ENCODE data around the gene IGFL2.
"Not testable (repeated sequence)": the region's sequence is repeated elsewhere in the genome, so short reads cannot be mapped to it uniquely, and the experiment has no call there.

Gene IGFL2

DNA sequence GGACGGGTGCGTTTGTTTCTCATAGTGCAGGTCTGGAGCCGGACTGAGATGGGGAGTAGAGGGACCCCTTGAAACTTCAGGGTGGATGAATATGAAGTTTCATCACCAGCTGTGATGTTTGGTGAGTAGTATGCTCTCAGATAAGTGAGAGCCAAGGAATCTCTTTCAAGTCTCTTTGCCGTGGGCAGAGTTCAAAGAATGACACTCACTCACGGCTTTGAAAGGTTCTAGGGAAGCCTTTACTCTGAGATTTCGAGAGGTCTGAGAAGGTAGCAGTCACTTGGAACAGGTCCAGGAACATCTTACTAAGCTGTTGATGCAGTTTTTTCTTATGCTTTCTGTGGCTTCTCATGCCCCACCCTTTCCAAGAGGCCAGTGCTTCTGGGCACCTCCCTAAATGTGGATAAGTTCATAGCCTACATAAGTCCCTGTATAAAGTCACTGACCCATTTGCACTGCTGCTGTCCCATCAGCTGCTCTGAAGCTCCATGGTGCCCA is at the start of gene IGFL2:
Gene IGFL2 (plus strand): TSS at position 448 of the 498 bp plus-strand sequence. CDS start 41 bp downstream, at position 489.
- no peak for DNase-seq

DNA sequence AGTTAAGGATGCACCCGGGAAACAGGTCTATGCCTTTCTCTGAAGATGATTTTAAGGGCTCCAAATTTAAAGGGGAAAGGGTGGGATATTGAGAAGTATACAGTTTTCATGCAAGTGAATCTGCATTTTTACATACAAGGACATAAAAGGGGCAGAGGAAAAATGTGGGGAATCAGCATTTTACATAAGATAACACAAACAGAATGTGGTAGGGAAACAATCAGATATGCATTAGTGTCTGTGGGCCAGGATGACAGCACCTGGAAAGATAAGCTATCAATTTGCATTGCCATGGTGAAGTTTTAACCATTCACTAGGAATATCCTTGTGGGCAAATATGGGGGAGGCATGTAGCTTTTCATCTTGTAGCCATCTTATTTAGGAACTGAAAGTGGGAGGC is 47.7 kb upstream of the IGFL2 start:
- DNase-seq: no peak

DNA sequence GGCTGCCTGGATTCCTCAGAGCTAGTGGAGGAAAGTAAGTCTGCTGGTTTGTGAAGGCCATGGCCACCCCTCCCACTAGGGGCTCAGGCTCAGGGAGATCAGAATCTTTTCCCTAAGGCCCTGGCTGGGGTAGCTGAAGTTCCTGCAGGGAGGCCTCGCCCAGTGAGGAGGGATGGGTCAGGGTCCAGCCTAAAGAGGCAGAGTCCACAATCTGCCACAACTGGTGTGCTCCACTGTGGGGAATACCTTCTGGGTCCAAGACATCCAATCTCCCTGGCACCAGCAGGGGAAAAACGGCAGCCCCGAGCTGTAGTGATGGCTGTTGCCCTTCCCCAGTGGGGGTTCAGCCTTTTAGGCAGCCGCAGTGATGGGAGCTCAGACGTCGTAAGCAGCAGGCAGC is 46.7 kb upstream of the IGFL2 start:
- DNase-seq: no peak

DNA sequence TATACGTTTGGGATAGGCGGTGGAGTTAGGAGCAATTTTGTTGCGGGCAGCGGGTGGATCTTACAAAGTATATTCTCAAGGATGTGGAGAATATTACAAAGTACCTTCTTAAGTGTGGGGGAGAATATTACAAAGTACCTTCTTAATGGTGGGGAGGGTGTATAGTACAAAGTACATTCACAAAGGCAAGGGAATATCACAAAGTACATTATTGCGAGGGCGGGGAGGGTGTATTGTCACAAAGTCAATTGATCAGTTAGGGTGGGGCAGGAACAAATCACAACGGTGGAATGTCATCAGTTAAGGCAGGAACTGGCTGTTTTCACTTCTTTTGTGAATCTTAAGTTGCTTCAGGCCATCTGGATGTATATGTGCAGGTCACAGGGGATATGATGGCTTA is 45.7 kb upstream of the IGFL2 start:
- DNase-seq: not testable (repeated sequence)

DNA sequence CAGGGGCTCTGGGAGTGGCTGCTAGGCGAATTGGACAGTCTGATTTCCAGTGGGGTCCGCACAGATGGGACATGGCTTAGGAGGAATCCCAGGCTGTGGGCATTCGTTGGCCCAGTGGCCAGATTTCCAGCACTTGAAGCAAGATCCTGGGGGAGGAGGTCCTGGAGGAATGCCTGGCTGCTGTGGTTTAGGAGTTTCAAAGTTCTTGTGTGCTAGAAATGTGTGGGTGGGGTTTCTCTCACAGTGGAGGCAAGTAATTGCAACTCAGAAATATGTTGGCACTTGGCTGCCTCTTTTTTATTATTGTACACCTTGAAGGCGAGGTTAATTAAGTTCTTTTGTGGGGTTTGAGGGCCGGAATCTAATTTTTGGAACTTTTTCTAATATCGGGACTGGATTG is 40.7 kb upstream of the IGFL2 start:
- no peak for DNase-seq

DNA sequence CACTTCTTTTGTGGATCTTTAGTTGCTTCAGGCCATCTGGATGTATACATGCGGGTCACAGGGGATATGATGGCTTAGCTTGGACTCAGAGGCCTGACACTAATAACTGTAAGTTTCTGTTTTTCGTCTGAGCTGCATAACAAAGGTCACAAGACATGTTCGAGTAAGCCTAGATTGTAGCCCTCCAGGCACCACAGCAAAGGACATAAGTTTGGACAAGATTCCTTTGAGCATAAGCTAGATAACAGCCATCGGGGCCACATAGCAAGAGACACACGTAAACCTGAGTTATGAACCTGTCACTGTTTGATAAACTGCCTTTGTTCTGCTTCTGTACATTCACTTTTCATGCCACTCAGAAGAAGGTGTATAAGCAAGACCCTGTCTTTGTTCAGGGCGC is 38.2 kb upstream of the IGFL2 start:
- DNase-seq: no peak

DNA sequence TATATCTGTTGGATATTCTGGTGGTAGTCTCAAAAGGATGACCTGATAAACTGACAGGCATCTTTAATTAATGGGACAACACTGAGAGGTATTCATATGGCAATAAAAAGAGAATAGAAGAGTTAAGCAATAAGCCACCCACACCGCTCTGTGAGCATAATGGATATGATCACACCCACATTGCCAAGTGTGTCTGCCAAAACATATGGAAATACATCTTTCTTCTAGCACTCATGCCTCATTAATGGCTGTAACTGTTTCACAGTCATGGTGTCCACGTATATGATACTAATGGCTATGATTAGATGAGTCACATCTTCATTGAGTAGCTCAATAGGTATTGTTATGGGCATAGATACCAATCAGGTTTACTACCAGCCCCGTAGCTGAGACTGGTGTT is 36.7 kb upstream of the IGFL2 start:
- DNase-seq: no peak

DNA sequence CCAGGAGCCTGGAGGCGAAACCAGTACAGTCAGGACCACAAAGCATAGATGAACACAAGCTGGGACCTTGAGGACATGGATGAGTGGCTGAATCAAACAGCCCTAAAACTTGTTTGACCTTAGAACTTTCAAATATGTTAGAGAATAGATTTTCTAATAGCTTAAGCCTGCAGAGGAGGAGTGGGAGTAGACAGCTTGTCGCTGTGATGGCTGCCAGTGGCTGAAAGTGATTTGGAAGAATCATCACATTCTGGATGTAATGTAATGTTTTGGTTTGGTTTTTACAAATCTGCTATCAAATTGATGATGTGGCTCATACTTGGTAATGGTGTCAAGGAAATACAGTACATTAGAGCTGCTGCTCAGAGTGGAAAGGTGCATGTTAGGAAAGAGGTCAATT is 35.5 kb upstream of the IGFL2 start:
- DNase-seq: no peak

DNA sequence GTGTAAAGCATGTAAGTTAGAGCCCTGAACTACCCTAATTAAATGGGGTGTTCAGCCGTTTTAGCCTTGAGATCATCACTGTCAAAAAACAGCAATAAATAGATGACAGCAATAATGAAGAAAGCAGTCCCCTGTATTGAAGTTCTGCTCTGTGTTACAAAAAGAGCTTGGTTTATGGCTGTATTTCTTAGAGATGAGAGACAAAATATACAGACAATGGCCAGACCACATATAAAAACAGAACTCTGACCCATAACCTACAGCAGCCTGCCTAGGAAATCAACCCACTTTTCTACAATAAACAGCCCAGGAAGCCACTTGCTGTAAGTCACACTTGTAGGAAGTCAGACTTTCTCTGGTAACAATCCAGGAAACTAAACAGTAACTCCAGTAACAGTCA is 34.3 kb upstream of the IGFL2 start:
- no peak for DNase-seq

DNA sequence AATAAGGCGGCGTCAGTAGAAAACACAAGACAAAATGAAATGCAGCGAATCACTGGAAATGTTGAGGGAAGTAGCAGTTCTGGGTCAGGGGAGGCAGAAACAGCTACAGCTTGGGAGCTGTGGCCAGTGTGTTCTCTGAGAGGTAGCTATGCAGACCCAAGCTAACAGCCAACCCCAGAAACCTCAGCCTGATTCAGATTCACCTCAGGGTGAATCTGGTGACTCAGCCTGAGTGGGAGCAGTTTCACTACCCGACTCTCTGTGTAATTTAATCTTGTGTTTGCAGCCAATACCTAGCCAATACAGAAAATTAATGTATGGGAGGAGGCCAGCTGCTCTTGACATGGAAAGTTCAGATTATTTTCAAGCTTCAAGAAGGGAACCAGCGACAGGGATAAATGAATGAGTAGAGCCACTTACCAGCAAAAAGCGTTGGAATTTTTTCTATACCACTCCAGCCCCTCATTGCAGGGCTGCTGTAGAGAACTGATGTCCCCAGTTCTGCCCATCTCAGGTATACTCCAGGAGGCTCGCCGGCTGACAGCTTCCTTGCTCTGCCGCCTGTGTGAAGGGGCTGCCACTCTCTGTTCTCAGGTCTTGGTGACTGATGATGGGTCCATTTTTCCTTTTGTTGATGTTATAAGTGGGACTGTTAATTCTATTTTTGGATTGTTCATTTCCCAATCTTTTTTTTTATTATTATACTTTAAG is 32.5 kb upstream of the IGFL2 start:
- DNase-seq: no peak

DNA sequence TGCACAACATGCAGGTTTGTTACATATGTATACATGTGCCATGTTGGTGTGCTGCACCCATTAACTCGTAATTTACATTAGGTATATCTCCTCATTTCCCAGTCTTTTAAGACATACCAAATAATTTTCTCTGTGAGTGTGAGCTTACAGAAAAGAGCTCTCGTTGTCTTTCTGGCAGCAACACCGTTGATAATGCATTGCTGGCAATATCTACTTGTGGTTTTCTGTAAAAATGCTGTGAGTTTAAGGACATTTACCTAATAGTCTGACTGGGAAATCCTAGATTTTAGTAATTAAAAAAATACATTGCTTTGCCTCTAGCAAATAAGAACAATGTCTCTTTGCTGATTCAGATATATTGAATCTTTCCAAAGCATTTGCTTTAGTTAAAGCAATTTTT is 31.9 kb upstream of the IGFL2 start:
- no peak for DNase-seq

DNA sequence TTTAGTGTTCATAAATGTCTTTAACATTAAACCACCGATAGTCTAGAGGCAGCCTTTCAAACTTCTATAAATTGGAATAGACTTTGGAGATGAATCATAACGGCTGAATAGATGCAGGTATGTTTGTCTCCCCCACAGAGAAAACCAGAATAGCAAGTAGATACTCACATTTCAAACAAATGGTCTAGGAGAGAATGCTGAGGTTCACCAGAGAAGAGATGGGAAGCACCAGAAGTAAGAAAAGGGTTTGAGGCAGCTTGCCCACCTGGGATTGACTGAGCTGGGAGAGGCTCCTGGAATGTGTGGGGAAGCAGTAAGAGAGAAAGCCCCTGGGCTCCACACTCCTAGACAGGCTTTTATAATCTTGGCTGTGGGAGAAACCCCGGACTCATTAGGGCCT is 29.9 kb upstream of the IGFL2 start:
- DNase-seq: no peak

DNA sequence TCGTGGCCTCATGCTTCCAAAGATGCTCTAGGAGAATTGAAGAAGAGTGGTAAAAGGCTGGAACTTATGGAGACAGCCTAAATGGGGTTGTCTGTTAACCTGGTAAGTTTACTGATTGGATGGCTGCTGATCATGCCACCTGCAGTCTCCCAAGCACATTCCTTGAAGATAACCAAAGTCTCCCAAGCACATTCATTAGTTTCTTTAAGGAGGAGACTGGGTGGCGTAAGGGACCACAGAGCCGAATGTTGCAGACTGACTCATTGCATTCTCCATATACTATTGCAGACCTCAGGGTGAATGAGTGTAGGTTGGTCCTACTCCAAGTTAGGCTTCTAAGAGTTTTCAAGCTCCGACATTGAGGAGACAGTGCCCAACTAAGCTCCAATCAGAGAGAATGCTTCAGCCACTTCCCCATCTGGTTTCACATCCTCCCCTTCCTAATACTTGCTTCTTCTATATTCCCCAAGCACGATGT is 23.4 kb upstream of the IGFL2 start, which contains the start of gene IGFL3:
Gene IGFL3 (minus strand): TSS at position 51 of the 478 bp plus-strand sequence. CDS start 39 bp downstream, at position 12.
- DNase-seq: no peak

DNA sequence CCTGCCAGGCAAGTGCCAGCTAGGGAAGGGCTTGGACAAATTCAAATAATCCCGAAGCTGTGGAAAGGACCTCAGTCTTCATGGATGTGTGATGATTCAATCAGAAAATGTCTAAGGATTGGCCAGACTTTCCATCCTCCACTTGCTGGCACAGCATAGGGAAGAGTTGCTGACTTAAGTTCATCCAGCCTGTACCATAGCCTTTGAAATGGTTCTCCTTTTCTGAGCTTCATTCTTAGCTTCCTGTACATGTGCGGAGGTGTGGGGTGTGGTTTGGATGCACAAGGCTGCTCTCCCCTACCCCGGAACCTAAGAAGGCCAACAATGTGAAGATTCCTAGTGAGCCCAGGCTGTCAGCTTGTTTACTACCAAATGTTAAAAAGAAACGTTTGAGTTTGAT is 22.6 kb upstream of the IGFL2 start:
- DNase-seq: no peak

DNA sequence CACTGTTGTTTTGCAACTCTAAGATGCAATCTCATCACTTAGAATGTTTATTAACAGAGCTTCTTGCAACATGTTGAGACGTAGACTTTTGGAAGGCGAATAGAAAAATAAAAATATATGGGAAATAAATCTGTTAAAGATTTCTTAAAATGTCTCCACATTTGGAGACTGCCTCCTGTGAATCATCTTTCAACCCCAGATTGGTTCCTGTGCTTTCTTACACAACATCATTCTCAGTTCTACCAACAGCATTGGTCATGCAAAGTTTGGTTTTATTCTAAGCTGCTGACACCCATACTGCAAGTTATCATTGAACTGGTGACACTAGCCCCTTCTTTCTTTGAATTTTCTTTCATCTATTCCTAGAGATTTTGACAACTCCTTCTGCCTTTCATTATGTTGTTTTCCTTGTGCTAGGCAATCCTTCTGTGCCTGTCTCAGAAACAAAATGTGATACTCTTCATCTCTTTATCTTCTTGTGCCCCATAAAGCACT is 21.9 kb upstream of the IGFL2 start:
- no peak for DNase-seq

DNA sequence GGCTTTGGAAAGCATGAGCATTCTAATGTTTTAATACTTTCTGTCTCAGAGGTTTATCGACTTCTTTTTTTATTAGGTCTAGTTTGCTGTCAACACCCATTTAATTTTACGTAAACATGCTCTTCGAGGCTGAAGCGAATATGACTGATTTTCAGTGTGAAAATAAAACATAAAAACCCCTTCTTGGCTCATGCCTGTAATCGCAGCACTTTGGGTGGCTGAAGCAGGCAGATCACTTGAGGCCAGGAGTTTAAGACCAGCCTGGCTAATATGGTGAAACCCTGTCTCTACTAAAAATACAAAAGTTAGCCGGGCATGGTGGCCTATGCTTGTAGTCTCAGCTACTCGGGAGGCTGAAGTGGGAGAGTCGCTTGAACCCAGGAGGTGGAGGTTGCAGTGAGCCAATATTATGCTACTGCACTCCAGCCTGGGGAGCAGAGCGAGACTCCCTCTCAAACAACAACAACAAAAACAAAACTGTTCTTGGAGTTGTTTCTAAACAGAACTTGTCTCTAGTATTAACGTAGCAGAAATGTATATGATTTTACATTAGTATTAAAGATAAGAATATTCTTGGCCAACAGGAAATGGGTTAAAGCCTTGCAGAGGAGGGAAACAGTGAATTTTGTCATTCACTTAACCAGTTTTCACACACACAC is 16.4 kb upstream of the IGFL2 start:
- DNase-seq: no peak

DNA sequence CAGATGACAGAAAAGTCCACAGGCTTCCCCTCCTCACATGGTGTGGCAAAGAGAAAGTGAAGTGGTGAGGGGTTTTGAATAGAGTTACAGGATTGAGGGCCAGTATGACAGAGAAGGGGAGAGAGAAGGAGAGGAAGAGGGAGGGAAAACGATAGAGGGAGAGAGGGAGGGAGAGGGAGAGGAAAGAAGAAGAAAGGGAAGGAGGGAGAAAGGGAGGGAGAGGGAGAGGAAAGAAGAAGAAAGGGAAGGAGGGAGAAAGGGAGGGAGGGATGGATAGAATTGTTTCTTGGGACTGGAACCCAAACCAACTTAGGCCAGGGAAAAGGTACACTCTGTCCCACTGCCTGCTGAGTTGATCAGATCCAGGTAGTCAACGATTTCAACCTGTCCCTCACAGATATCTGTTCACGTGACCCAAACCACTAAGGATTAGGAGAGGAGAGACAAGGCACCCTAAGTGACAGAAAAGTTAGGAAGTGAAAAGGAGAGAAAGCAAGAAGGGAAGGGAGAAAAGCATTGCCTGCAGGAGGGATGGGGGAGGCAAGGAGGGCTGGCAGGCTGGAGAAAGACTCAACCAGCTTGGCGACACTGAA is 15.4 kb upstream of the IGFL2 start:
- no peak for DNase-seq

DNA sequence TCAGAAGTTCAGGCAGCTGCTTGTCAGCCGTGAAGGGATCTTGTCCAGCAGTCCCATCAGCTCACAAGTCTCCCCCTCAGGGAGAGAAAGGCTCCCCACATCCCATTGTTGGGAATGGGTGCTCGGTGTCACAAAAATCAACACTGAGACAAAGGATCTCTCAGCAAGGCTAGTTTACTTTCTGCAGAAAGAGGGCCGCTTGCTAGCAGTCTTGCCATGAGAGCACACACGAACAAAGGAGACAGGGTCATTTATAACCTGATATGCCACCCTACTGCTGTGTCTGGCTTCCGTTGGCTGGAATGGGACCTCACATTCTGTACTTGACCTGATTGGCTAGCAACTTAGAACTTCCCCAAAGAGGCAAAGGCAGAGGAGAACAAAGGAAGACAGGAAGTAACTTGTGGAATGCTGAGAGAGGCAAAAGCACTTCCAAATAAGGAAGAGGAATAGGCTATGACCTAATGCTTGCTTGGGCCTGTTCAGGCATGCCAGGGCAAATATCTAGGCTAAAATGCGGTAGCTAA is 14.9 kb upstream of the IGFL2 start:
- DNase-seq: no peak

DNA sequence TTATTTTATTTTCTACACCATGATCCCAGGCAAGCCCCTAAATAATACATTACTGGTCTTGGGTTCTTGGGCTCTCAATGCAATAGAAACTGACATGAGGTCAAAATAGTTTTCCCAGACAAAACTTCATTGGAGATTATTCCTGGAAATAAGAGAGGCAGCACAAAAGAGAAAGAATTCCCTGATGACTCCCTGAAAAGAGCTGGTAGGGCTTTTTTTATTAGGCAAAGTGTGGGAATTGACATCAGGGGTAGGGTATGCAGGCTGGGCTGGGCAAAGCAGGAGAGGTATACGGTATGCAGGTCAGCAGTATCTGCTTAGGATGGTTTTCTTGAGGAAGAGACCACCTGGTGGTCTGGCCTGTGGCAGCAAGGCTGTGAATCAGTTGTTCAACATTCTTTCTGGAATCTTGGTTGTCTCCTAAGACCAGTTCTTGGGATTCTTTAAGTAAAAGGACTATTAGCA is 14.2 kb upstream of the IGFL2 start:
- no peak for DNase-seq

DNA sequence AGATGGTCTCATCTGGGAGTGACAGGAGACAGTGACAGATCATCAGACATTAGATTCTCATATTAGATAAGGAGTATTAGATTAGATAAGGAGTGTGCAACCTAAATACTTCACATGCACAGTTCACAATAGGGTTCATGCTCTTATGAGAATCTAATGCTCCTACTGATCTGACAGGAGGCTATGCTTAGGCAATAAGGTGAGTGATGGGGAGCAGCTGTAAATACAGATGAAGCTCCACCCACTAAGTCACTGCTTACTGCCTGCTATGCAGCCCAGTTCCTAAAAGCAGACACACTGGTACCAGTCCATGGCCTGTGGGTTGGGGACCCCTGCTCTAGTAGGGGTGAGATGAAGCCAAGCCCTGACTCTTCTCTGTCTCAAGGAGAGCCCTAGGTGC is 13.5 kb upstream of the IGFL2 start:
- no peak for DNase-seq

DNA sequence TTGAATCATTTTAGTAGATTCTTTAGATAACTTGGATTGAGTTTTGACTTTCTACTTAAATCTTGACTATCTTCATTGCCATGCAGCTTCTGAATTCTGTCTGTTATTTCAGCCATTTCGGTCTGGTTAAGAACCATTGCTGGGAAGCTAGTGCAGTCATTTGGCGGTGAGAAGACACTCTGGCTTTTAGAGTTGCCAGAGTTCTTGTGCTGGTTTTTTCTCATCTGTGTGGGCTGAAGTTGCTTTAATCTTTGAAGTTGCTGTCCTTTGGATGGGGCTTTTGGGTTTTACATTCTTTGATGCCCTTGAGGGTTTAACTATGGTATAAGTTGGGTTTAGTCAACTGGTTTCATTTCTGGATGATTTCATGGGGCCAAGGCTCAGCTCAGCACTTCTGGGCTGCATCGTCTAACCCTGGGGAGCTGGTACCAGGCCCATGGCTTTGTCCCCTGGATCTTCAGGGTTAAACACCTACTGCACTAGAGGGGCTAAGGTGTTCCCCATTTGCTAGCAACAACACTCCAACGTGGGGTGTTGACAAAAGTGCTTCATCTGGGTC is 10.0 kb upstream of the IGFL2 start:
- DNase-seq: no peak

DNA sequence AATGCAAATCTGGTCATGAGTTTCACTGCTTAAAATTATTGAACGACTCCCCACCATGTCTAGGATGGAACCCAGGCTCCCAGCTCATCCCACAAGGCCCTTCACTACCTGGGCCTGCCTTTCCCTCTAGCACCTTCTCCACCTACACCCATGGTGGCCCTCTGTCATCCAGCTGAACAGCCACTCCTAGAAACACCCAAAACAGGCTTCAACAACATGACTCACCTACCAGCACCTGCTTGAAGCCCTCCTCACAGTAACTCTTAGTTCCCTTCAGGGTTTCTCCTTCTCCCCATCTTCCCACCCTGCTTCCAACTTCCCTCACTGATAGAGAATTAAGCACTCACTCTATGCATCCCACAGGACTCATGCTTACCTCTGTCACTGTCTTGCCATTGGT is 6.6 kb upstream of the IGFL2 start:
- no peak for DNase-seq

DNA sequence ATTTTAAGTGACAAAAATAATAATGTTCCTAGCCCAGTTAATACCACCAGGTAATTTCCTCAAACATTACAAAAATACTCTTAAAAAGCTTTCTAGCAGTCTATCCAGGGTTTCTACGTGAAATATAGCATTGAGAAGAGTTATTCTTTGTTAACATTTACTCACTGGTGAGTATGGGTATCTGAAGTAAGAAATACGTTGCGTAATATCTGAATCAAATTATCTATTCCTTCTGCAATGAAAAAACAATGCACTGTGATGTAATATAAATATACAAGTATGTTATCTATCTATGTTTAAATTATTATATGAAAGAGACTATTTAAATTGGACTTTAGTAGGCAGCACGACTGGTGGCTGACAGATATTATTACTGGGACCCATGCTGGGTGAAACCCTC is 5.7 kb upstream of the IGFL2 start:
- DNase-seq: no peak
